EL (cell line): ENCODE measurements around the gene HLCS.

Experiments used
- DNase-seq: peaks from one replicate; pipeline ENCODE4 v3.0.0-alpha.2; 2016

The HLCS gene

GRCh38 chr21:36803816-36804439 is 162.5 kb downstream of the HLCS start:
- DNase-seq: no peak

GRCh38 chr21:36803051-36803645 is 163.3 kb downstream of the HLCS start:
- no peak for DNase-seq

DNA sequence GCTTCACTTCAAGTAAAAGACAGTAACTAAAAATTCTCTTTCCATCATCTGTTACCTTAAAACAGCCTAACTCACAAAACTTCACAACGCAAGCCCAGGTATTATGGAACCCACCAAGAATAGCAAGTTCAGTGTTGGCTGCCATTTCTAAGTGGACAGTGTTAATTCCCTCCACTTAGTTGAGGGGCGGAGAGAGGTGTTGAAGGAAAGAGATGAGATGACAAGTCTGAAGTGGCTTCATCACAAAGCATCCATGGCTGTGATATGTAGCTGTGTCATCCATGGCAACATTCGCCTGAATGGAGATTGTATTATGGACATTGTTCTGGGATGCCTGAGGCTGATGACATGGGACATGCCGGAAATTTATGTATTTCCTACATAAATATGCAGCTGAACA is 165.7 kb downstream of the HLCS start:
- no peak for DNase-seq

DNA sequence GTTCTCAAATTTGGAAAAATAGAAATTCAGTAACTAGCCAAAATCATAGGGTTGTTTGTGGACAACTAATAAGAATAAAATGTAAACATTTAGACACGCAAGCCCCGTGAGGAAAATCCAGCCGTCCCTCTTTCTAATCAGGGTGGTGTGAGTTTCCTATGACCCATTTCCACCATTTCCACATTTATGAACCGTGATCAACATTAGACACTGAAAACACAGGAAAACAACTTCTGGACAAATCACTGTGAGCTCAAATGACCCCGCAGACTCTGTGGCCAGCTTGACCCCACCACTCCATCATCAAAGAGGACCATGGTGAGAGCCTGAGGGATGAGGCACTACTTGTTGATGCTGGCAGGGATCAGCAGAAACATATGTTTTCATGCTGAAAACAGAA is 166.6 kb downstream of the HLCS start:
- DNase-seq: no peak

DNA sequence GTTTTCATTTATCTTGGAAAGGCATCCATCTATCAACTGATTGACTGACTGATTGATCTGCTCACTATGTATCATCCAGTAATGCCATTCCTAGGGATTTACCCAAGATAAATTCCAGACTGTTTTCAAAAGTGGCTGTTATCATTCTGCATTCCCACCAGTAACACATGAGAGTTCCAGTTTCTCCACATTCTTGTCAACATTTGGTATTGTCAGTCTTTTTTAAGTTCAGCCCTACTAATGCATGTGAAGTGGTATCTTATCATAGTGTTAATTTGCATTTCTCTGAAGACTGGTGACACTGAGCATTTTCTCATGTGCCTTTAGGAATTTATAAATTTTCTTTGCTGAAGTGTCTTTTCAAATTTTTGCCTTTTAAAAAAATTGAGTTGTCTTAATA is 168.0 kb downstream of the HLCS start:
- no peak for DNase-seq

- no peak for DNase-seq
These were observed 170.4 kb downstream of the HLCS start for GRCh38 chr21:36796070-36796469.

DNA sequence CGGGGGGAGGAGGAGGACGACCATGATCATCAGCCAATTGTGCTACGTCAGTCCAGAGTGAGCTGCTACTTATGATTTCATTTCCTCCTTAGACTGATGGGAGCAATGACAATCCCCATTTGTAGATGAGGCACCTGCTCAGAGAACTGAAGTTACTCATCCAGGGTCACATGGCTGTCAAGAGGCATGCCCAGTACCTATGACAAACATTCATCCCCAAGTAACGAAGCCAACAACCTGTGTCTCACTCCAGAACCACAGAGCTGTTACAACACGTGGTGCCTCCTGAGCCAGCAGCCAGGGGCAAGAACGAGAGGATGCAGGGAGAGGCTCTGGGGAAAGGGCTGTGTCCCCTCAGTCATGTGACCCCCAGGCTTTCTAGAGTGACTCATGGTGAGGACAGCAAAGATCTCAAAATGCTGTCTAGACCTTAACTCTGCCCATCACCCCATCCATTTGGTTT is 173.9 kb downstream of the HLCS start:
- DNase-seq: peak; percentile 30

DNA sequence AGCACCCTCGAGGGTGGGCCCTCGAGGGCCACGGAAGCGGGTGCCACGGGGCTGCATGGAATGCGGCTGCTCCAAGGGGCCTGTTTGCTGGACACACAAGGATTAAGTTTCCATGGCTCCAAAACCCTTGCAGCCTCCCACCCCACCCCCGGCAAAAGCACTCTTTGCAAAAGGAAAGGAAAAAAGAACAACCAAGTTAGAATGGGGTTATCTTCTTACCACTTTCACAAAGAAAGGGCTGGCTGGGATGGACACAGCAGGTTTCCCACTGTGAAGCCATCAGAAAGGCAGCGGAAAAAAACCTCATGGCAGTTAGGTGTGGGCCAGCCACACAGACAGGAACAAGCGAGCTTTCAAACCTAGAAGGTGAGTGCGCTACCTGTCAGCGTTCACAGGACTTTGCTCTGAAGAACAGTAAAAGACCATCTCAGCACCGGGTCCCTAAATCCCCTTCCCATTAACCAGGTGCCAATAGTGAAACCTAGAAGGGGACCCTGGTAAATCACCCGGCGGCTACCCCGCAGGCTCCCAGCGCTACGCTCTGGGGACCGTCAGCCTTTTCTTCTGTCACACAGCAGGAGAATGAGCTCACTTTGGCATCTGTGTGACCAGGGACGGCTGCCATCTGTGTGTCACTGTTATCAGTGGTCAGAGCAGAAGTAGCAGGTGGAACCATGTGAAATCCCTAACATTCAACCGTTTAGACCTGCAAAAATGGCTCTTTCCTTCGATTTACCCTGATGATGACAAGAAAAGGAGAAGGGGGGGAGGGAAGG is 174.6 kb downstream of the HLCS start:
- DNase-seq: no peak

DNA sequence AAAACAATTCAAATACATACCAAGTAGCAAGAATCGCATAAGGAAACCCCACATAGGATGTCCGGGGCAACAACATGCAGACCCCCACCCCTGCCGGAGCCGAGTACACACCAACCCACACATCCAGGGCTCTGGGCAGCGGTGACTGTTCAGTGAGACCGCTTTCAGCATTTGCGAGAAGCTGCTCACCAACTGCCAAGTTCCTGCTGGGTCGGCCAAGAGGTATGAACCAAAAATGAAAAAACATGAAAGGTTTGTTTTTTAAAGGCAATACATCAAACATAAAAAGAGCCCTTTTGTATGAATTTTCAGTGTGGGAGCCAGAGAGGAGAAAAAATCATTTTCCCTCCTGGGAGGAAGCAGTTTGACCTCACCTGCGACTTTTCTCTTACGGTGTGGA is 175.3 kb downstream of the HLCS start:
- DNase-seq: no peak

DNA sequence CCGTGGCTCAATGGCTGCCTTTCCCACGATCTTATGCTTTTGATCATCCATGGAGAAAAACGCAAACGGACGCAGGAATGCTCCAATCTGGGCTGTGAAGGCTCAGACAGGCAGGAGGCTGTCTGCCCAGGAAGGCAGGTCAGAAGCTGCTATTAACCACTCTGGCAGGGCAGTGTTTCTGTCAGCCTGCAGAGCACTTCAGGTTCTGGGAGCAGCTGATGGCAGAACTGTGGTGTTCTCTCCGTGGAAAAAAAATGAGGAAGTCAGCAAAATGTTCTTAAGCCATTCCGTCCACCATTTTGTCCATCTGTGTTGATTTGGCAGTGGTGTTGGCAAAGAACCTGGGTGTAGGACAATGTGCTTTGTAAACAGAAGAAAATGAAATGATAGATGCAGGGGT is 175.9 kb downstream of the HLCS start:
- no peak for DNase-seq

DNA sequence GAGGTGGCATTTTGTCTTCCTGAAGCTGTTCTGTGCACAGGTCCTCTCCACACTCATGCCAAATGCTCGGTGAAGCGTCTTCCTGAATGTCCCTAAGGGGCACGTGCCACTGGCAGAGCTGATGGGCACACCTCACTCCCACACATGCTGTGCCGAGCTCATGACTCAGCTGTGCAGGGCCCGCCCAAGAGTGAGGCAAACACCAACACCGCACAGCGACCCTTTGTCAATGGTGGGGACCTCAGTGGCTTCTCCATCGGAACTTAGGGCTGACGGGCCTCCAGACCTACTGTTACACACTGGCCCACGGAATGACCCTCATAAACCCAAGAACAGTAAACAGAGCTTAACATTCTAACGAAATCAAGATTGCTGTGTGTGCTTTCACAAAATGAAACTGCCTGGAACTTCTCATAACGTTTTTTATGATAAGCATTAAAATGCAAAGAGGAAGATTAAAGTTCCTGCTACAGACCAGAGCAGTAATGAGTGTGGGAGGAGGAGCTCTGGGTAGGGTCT is 178.3 kb downstream of the HLCS start:
- DNase-seq: peak; percentile 39

- no peak for DNase-seq
These were observed 180.3 kb downstream of the HLCS start for GRCh38 chr21:36786186-36786585.

GRCh38 chr21:36785615-36786014 is 180.9 kb downstream of the HLCS start:
- DNase-seq: no peak

DNA sequence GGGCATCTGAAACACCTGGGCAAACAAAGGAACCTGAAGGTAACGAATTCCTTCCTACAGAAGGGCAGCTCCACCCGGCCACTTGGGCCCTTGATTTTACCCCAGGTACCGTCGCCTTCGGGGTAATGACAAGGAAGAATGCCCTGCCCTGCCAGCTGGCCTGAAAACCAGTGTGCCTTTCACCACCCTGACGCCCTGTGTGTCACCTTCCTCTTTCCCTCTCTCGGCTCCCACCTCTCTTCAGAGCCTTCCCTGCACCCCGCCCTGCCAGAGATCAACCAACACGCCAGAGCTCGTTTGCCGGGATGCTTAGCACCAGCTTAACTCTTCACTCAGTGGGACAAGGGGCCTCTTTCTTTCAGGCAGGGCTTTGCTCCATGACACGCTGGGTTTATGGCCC is 181.5 kb downstream of the HLCS start:
- no peak for DNase-seq

DNA sequence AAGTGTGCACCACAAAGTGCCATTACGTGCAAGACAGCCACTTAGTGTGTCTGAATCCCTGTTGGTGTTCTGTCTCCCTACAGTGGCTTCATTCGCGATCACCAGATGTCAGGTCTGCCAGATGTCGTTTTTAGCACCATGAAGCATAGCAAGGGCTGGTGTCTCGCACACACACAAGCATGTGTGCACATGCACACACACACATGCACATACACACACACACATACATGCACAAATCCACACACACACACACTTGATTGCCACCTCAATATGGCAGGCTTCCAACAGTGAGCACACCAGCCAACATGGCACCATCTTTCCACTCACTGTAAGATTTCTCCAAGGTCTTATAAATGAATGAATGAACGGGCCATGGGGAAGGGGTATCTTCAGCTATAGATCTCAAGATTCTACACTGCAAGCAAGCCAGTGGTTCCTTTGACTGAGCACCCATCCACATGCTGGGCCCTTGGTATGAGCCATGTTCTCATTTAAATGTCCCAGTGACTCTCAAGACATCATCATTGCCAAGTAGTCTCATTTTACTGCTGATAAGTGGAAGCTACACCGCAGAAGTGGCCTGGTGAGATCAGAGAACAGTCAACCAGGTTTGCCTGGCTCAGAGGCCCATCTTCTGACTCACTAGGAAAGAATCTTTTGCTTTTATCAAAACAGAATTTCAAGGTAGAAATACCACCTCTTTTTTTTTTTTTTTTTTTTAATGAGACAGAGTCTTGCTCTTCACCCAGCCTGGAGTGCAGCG is 182.7 kb downstream of the HLCS start:
- peak; percentile 88 for DNase-seq

- DNase-seq: no peak
These were observed 185.6 kb downstream of the HLCS start for GRCh38 chr21:36780861-36781260.

DNA sequence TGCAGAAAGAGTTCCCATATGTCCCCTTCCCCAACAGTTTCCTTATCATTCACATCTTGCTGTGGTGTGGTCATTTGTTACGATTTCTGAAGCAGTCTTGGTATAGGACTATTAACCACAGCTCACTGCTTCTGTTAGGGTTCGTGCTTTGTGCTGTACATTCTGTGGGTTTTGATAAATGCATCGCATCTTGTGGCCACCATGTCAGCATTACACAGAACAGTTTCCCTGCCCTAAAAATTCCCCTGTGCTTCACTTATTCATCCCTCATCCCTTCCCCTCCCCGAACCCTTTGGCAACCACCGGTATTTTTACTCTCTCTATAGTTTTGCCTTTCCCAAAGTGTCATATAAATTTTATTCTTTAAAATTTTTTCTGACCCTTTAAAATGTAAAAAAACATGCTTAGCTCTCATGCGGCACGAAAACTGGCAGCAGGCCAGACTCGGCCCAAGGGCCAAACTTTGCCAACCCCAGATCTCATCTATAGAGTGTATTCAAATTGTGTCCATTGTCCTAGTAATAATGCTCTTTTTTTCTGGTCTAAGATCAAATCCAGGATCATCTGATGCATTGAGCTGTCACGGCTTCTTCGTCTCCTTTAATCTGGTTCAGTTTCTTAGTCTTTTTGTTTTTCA is 189.4 kb downstream of the HLCS start:
- no peak for DNase-seq

GRCh38 chr21:36773995-36774394 is 192.5 kb downstream of the HLCS start:
- DNase-seq: no peak

GRCh38 chr21:36773117-36773516 is 193.4 kb downstream of the HLCS start:
- peak; percentile 75 for DNase-seq

DNA sequence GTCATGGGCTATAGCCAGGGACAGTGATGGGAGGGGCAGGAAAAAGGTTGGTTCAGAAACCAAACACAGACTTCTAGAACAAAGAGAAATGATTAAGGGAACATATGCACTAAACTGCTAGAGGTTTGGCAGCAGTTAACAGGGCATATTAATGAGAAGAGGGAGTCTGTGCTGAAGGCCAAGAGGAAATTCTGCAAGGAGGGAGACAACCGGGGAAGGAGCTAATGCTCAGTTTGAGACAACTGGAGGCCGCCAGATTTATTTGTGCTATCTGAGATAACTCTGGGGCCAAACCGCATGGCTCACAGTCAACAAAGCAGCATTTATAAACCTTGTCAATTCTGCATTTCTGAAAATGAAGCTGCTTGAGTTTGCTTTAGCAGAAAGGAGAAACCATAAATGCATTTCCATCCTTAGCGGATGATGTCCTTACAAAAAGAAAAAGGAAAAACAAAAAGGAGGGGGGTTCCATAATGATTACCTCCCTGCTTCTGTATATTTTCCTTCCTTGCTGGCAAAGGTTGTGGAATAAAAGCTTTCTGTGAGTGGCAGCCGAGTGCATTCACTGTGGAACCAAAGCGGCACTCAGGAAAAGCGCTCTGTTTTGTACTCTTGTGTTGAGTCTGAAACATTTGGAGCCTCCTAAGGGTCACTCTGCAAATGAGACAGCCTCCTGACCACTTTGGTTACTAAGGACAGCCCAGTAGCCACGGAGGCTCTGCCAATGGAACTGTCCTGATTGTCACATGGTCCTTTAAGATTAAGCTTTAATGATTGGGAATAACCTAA is 197.2 kb downstream of the HLCS start:
- no peak for DNase-seq

- no peak for DNase-seq
These were observed 198.0 kb downstream of the HLCS start for GRCh38 chr21:36768496-36768895.

DNA sequence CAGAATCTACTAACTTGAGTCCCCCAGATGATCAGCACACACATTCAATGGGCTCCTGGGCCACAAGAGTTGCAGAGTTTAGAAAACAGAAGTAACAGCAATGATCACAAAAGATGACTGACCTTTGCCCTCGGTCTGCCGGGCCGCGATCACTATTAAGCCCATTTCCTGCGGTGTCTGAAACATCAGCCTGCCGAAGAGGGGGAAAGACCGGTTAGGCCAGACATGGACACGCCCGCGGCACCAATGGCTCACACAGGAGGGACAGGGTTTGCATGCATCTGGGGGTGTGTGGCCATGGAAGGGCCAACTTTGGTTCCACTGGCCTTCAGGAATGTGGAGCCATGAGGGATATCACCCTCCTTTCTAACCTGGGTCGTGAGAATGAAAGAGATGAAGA is 199.4 kb downstream of the HLCS start:
- no peak for DNase-seq
